Activated T-cell treated with anti-CD3 and anti-CD28 coated beads, Interleukin-2, amount 50 U/mL, for 4 hours (primary cell): Measurements from ENCODE around the gene SLFNL1. TPM values are rescaled to one million over a fixed set of nuclear protein-coding genes. Genes with fewer than 3 reads are reported as not detected.

Experiments
- ATAC-seq, 2 donors: fragments of 200-7000 bp; cut with Tn5 transposase; one replicate each; pipeline ENCODE4 v1.10.0; 2021
- DNase-seq: peaks from one replicate; pipeline ENCODE4 v3.0.0-alpha.2; 2020
- H3K27me3 Mint-ChIP-seq: one replicate; pipeline ENCODE4 v1.8.0; 2021; ENCODE audit warnings: low read depth, mixed read lengths
- H3K36me3 Mint-ChIP-seq: one replicate; pipeline ENCODE4 v1.8.0; 2022; ENCODE audit warnings: mixed read lengths; ENCODE audit not compliant: insufficient read depth
- H3K4me1 Mint-ChIP-seq: one replicate; pipeline ENCODE4 v1.8.0; 2021; ENCODE audit warnings: low read depth, mixed read lengths
- H3K4me3 Mint-ChIP-seq: one replicate; pipeline ENCODE4 v1.8.0; 2021; ENCODE audit warnings: mild to moderate bottlenecking, moderate library complexity, mixed read lengths
- H3K9me3 Mint-ChIP-seq: one replicate; pipeline ENCODE4 v1.8.0; 2021; ENCODE audit warnings: mixed read lengths
- total RNA-seq, 3 donors: library from RNA; stranded (reverse); gene quantifications; one replicate each; pipeline ENCODE4 v1.2.1, GENCODE V29; 2021

Gene SLFNL1
- total RNA-seq, 3 donors from 2014 or later: 0.05 to 0.24 TPM; not detected in 1

- peaks cover 12% of the 10 kb centered on the region for H3K4me1 Mint-ChIP-seq
- ATAC-seq (no peak), DNase-seq (no peak)
- H3K36me3 Mint-ChIP-seq: peaks cover 34% of the 10 kb centered on the region
- H3K9me3 Mint-ChIP-seq: no peaks in the 10 kb centered on the region
- H3K27me3 Mint-ChIP-seq: no peaks in the 10 kb centered on the region
- no peak overlapping the region for H3K4me3 Mint-ChIP-seq
Measured at GRCh38 chr1:41013796-41014195, 7.7 kb downstream of the SLFNL1 start.

GRCh38 chr1:41013024-41013423 lies 8.5 kb downstream of the SLFNL1 start:
- DNase-seq (no peak), ATAC-seq (no peak)
- Mint-ChIP-seq H3K27me3 (no peaks in the 10 kb centered on the region), H3K4me1 (peaks cover 12% of the 10 kb centered on the region), H3K36me3 (peaks cover 42% of the 10 kb centered on the region), H3K9me3 (no peaks in the 10 kb centered on the region), H3K4me3 (no peak overlapping the region)

- no peaks in the 10 kb centered on the region for H3K27me3 Mint-ChIP-seq
- no peak for DNase-seq
- peaks cover 63% of the 10 kb centered on the region for H3K36me3 Mint-ChIP-seq
- H3K4me3 Mint-ChIP-seq: no peak overlapping the region
- no peaks in the 10 kb centered on the region for H3K9me3 Mint-ChIP-seq
- H3K4me1 Mint-ChIP-seq: peaks cover 12% of the 10 kb centered on the region
- no peak for ATAC-seq
Measured at GRCh38 chr1:41010345-41010744, 11.2 kb downstream of the SLFNL1 start.

GRCh38 chr1:41009466-41009865 lies 12.1 kb downstream of the SLFNL1 start:
- Mint-ChIP-seq H3K9me3 (no peaks in the 10 kb centered on the region), H3K4me1 (peaks cover 7% of the 10 kb centered on the region), H3K4me3 (no peak overlapping the region), H3K27me3 (no peaks in the 10 kb centered on the region), H3K36me3 (peaks cover 58% of the 10 kb centered on the region)
- DNase-seq (no peak), ATAC-seq (no peak)

GRCh38 chr1:41006942-41007865 lies 14.3 kb downstream of the SLFNL1 start:
- DNase-seq (no peak), ATAC-seq (no peak)
- H3K4me1 Mint-ChIP-seq: peaks cover 17% of the 10 kb centered on the region
- H3K36me3 Mint-ChIP-seq: peaks cover 70% of the 10 kb centered on the region
- no peaks in the 10 kb centered on the region for H3K27me3 Mint-ChIP-seq
- no peak overlapping the region for H3K4me3 Mint-ChIP-seq
- H3K9me3 Mint-ChIP-seq: no peaks in the 10 kb centered on the region

GRCh38 chr1:41005876-41006275 lies 15.6 kb downstream of the SLFNL1 start:
- no peak for ATAC-seq
- no peak overlapping the region for H3K4me3 Mint-ChIP-seq
- peaks cover 70% of the 10 kb centered on the region for H3K36me3 Mint-ChIP-seq
- no peaks in the 10 kb centered on the region for H3K9me3 Mint-ChIP-seq
- no peak for DNase-seq
- H3K4me1 Mint-ChIP-seq: peaks cover 22% of the 10 kb centered on the region
- H3K27me3 Mint-ChIP-seq: no peaks in the 10 kb centered on the region

- DNase-seq (peak; percentile 81), ATAC-seq (peak; percentile 99)
- no peak overlapping the region for H3K4me3 Mint-ChIP-seq
- H3K4me1 Mint-ChIP-seq: peaks cover 24% of the 10 kb centered on the region
- H3K27me3 Mint-ChIP-seq: no peaks in the 10 kb centered on the region
- no peaks in the 10 kb centered on the region for H3K9me3 Mint-ChIP-seq
- H3K36me3 Mint-ChIP-seq: peaks cover 74% of the 10 kb centered on the region
Measured at GRCh38 chr1:41003640-41004220, 17.8 kb downstream of the SLFNL1 start.

GRCh38 chr1:41003127-41003639 lies 18.3 kb downstream of the SLFNL1 start:
- Mint-ChIP-seq H3K27me3 (no peaks in the 10 kb centered on the region), H3K9me3 (no peaks in the 10 kb centered on the region), H3K4me3 (no peak overlapping the region), H3K36me3 (peaks cover 74% of the 10 kb centered on the region), H3K4me1 (peaks cover 24% of the 10 kb centered on the region)
- DNase-seq: no peak
- peak in 1 of 2 donors; percentile 2 for ATAC-seq

- H3K9me3 Mint-ChIP-seq: no peaks in the 10 kb centered on the region
- peaks cover 21% of the 10 kb centered on the region for H3K4me1 Mint-ChIP-seq
- no peak overlapping the region for H3K4me3 Mint-ChIP-seq
- no peak for ATAC-seq
- peaks cover 65% of the 10 kb centered on the region for H3K36me3 Mint-ChIP-seq
- DNase-seq: no peak
- H3K27me3 Mint-ChIP-seq: no peaks in the 10 kb centered on the region
Measured at GRCh38 chr1:40998668-40999067, 22.9 kb downstream of the SLFNL1 start.

GRCh38 chr1:40997096-40997495 lies 24.4 kb downstream of the SLFNL1 start:
- no peak for DNase-seq
- ATAC-seq: no peak
- no peaks in the 10 kb centered on the region for H3K27me3 Mint-ChIP-seq
- H3K4me3 Mint-ChIP-seq: no peak overlapping the region
- peaks cover 54% of the 10 kb centered on the region for H3K36me3 Mint-ChIP-seq
- no peaks in the 10 kb centered on the region for H3K9me3 Mint-ChIP-seq
- H3K4me1 Mint-ChIP-seq: peaks cover 5% of the 10 kb centered on the region

GRCh38 chr1:40989066-40989465 lies 32.5 kb downstream of the SLFNL1 start:
- Mint-ChIP-seq H3K27me3 (no peaks in the 10 kb centered on the region), H3K4me3 (no peak overlapping the region), H3K4me1 (peaks cover 21% of the 10 kb centered on the region), H3K9me3 (no peaks in the 10 kb centered on the region), H3K36me3 (peaks cover 74% of the 10 kb centered on the region)
- ATAC-seq: no peak
- no peak for DNase-seq

GRCh38 chr1:40988280-40988679 lies 33.2 kb downstream of the SLFNL1 start:
- H3K27me3 Mint-ChIP-seq: no peaks in the 10 kb centered on the region
- no peak overlapping the region for H3K4me3 Mint-ChIP-seq
- ATAC-seq (no peak), DNase-seq (no peak)
- no peaks in the 10 kb centered on the region for H3K9me3 Mint-ChIP-seq
- H3K36me3 Mint-ChIP-seq: peaks cover 79% of the 10 kb centered on the region
- peaks cover 28% of the 10 kb centered on the region for H3K4me1 Mint-ChIP-seq

GRCh38 chr1:40987439-40988276 lies 33.9 kb downstream of the SLFNL1 start:
- H3K36me3 Mint-ChIP-seq: peaks cover 82% of the 10 kb centered on the region
- peaks cover 33% of the 10 kb centered on the region for H3K4me1 Mint-ChIP-seq
- ATAC-seq (no peak), DNase-seq (no peak)
- no peaks in the 10 kb centered on the region for H3K9me3 Mint-ChIP-seq
- no peak overlapping the region for H3K4me3 Mint-ChIP-seq
- no peaks in the 10 kb centered on the region for H3K27me3 Mint-ChIP-seq

- ATAC-seq: no peak
- no peak for DNase-seq
- no peaks in the 10 kb centered on the region for H3K9me3 Mint-ChIP-seq
- peaks cover 40% of the 10 kb centered on the region for H3K4me1 Mint-ChIP-seq
- H3K4me3 Mint-ChIP-seq: no peak overlapping the region
- H3K36me3 Mint-ChIP-seq: peaks cover 82% of the 10 kb centered on the region
- H3K27me3 Mint-ChIP-seq: no peaks in the 10 kb centered on the region
Measured at GRCh38 chr1:40986956-40987355, 34.6 kb downstream of the SLFNL1 start.
